Keratinocyte (primary cell): ENCODE data around the gene SNRNP35. TPM values are rescaled to one million over a fixed set of nuclear protein-coding genes. Genes with fewer than 3 reads are reported as not detected.

Source experiments
- DNase-seq: peaks from one replicate; pipeline ENCODE4 v3.0.0-alpha.2; 2011; ENCODE audit warnings: low read depth, missing footprints, low spot score
- FAIRE-seq: peaks from 2 replicates; lab custom pipeline; 2011; peaks lifted over from hg19 to GRCh38; lab: Jason Lieb, UNC
- H2AFZ ChIP-seq: 2 replicates; pipeline ENCODE4 v1.6.0; 2012; ENCODE audit warnings: low read length, control low read depth, inconsistent platforms; ENCODE audit not compliant: control insufficient read depth
- H3K27ac ChIP-seq: 2 replicates; pipeline ENCODE4 v1.5.1; 2011; ENCODE audit warnings: low read length; ENCODE audit not compliant: control insufficient read depth, insufficient read depth
- H3K27me3 ChIP-seq: 3 replicates; pipeline ENCODE4 v1.6.0; 2011; ENCODE audit warnings: low read length; ENCODE audit not compliant: control insufficient read depth, insufficient read depth; ENCODE audit errors: extremely low read depth
- H3K36me3 ChIP-seq, 2 experiments: 2 replicates in 1 of 2; 3 replicates in 1 of 2; pipeline ENCODE4 v1.5.1; 2011; ENCODE audit warnings: low read length in 2 of 2, mild to moderate bottlenecking in 1 of 2; ENCODE audit not compliant: control insufficient read depth in 2 of 2, insufficient read depth in 2 of 2; ENCODE audit errors: extremely low read depth in 1 of 2
- H3K4me1 ChIP-seq: 3 replicates; pipeline ENCODE4 v1.5.1; 2011; ENCODE audit warnings: low read length; ENCODE audit not compliant: control insufficient read depth, insufficient read depth; ENCODE audit errors: extremely low read depth
- H3K4me2 ChIP-seq: 3 replicates; pipeline ENCODE4 v1.6.0; 2011; ENCODE audit warnings: low read depth, low read length; ENCODE audit not compliant: control insufficient read depth, insufficient read depth; ENCODE audit errors: extremely low read depth
- H3K4me3 ChIP-seq, 3 experiments: fragments of 200-600 bp in 1 of 3; sonication (generic) in 1 of 3; 2 replicates in 2 of 3; 3 replicates in 1 of 3; pipeline ENCODE4 v1.5.1; 2011 to 2016; ENCODE audit warnings: low read length in 3 of 3, mild to moderate bottlenecking in 3 of 3, control low read depth in 2 of 3, inconsistent platforms in 1 of 3, low read depth in 1 of 3, mixed read lengths in 1 of 3, mixed run types in 1 of 3, moderate library complexity in 1 of 3; ENCODE audit not compliant: control insufficient read depth in 2 of 3, insufficient read depth in 2 of 3; ENCODE audit errors: extremely low read depth in 1 of 3
- H3K79me2 ChIP-seq: 2 replicates; pipeline ENCODE4 v1.6.0; 2012; ENCODE audit warnings: low read length; ENCODE audit not compliant: control insufficient read depth, insufficient read depth
- H3K9ac ChIP-seq: 3 replicates; pipeline ENCODE4 v1.6.0; 2011; ENCODE audit warnings: low read length; ENCODE audit not compliant: control insufficient read depth, insufficient read depth; ENCODE audit errors: extremely low read depth
- H3K9me1 ChIP-seq: 3 replicates; pipeline ENCODE4 v1.6.0; 2011; ENCODE audit warnings: low read length; ENCODE audit not compliant: control insufficient read depth, insufficient read depth; ENCODE audit errors: extremely low read depth
- H3K9me3 ChIP-seq: 2 replicates; pipeline ENCODE4 v1.5.1; 2012; ENCODE audit warnings: low read depth, low read length; ENCODE audit not compliant: control insufficient read depth
- H4K20me1 ChIP-seq: 3 replicates; pipeline ENCODE4 v1.6.0; 2011; ENCODE audit warnings: low read length; ENCODE audit not compliant: control insufficient read depth, insufficient read depth; ENCODE audit errors: extremely low read depth
- EZH2 ChIP-seq: IDR thresholded peaks from one replicate; pipeline ENCODE4 v1.6.1; 2012; ENCODE audit warnings: inconsistent platforms, mild to moderate bottlenecking, low read length, moderate library complexity
- dilution Hi-C: fragments of 300-500 bp; cut with MboI; formaldehyde crosslinking; loops from one replicate; pipeline ENCODE4 v1.7.0; 2020; ENCODE audit warnings: low sequenced_read_pairs; ENCODE audit not compliant: extremely low pct_ligation_motif_present
- polyA plus RNA-seq, 5 experiments: library from polyadenylated mRNA; depleted of rRNA in 3 of 5; stranded (reverse) in 3 of 5; stranded (forward) in 1 of 5; unstranded in 1 of 5; fragments of >200 nt; gene quantifications; 1 replicate in 1 of 5; 2 replicates in 3 of 5; 3 replicates in 1 of 5; pipeline versions ENCODE4 v1.2.1 to v1.2.3, GENCODE V29; 2011 to 2012; ENCODE audit warnings: missing spikeins in 2 of 5, low read depth in 1 of 5, low replicate concordance in 1 of 5
- TF ChIP-seq, protein P1 (sequence below), 3 experiments: IDR thresholded peaks in 1 of 3; conservative IDR thresholded peaks in 1 of 3; optimal IDR thresholded peaks in 1 of 3; 2 replicates in 2 of 3; 3 replicates in 1 of 3; pipeline versions ENCODE3 to v1.5.1; 2011; ENCODE audit warnings: low read length in 3 of 3, mild to moderate bottlenecking in 3 of 3, moderate library complexity in 2 of 3, control low read depth in 1 of 3, inconsistent platforms in 1 of 3; ENCODE audit not compliant: insufficient read depth in 2 of 3; ENCODE audit errors: extremely low read depth in 1 of 3

The SNRNP35 gene
- polyA plus RNA-seq, 1 donor (not counting 4 experiments of a cell fraction or from before 2014, with no cell fraction given) = 15.2 TPM

DNA sequence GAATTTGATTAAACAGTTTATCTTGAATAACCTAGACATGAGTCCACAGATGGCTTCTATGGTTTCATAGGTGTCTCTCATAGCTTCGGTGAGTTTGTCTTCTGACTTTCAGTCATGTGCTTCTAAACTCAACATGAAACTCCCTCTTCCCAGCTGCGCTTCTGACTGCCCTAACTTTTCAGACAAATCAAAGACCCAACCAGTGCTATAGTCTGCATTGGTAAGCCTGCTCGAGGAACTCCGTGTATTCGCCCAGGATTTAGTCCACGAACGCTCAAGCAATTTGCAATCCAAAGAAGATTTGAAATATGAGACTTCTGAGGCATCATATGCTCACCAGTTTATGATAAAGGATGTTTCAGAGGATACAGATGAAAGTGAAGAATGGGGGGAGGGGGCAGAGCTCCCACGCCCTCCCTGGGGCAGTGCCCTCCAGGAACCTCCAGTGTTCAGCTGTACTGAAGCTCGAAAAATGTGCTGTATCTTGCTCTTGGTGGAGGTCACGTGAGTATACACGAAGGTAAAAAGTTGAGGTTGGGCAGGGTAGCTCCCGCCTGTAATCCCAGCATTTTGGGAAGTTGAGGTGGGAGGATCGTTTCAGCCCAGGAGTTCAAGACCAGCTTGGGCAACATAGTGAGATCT is 16.3 kb upstream of the SNRNP35 start:
- Histone ChIP-seq H3K4me3 (no peak overlapping the region), H3K27me3 (no peaks in the 10 kb centered on the region), H3K4me2 (no peak overlapping the region), H3K27ac (no peak overlapping the region), H2AFZ (no peak overlapping the region), H3K9me3 (no peaks in the 10 kb centered on the region), H4K20me1 (no peaks in the 10 kb centered on the region), H3K36me3 (no peaks in the 10 kb centered on the region), H3K9ac (no peak overlapping the region), H3K4me1 (peaks cover 4% of the 10 kb centered on the region), H3K9me1 (no peaks in the 10 kb centered on the region), H3K79me2 (no peaks in the 10 kb centered on the region)
- TF ChIP-seq EZH2 = no peak
- TF ChIP-seq, protein P1, sequence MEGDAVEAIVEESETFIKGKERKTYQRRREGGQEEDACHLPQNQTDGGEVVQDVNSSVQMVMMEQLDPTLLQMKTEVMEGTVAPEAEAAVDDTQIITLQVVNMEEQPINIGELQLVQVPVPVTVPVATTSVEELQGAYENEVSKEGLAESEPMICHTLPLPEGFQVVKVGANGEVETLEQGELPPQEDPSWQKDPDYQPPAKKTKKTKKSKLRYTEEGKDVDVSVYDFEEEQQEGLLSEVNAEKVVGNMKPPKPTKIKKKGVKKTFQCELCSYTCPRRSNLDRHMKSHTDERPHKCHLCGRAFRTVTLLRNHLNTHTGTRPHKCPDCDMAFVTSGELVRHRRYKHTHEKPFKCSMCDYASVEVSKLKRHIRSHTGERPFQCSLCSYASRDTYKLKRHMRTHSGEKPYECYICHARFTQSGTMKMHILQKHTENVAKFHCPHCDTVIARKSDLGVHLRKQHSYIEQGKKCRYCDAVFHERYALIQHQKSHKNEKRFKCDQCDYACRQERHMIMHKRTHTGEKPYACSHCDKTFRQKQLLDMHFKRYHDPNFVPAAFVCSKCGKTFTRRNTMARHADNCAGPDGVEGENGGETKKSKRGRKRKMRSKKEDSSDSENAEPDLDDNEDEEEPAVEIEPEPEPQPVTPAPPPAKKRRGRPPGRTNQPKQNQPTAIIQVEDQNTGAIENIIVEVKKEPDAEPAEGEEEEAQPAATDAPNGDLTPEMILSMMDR (optimal IDR thresholded peaks at IDR 0.05 in 1 of 3, IDR thresholded peaks at IDR 0.05 in 1 of 3, conservative IDR thresholded peaks at IDR 0.05 in 1 of 3; ENCODE audit: extremely low read depth in 1 of 3, insufficient read depth in 2 of 3, low read length in 3 of 3) = no peak
- FAIRE-seq (no peak), DNase-seq (no peak)
- dilution Hi-C loops = no loop called here

DNA sequence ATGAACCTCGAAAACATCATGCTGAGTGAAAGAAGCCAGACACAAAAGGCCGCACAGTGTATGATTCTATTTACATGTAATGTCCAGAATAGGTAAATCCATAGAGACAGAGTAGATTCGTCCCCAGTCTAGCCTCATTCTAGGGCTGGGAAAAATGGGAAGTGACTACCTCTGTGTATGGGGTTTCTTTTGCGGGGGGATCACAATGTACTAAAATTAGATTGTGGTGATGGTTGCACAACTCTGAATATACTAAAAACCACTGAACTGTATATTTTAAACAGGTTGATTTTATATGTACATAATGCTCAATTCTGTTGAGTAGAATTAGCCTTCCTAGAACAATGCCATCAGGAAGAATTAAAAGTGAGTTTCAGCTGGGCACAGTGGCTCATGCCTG is 15.2 kb upstream of the SNRNP35 start:
- no peaks in the 10 kb centered on the region for H3K9me1 ChIP-seq
- H3K4me2 ChIP-seq = no peak overlapping the region
- H4K20me1 ChIP-seq = no peaks in the 10 kb centered on the region
- FAIRE-seq (no peak), DNase-seq (no peak)
- no peak for TF ChIP-seq EZH2
- TF ChIP-seq, protein P1 (optimal IDR thresholded peaks at IDR 0.05 in 1 of 3, IDR thresholded peaks at IDR 0.05 in 1 of 3, conservative IDR thresholded peaks at IDR 0.05 in 1 of 3; ENCODE audit: extremely low read depth in 1 of 3, insufficient read depth in 2 of 3, low read length in 3 of 3) = no peak
- H3K9ac ChIP-seq = no peak overlapping the region
- H3K9me3 ChIP-seq = no peaks in the 10 kb centered on the region
- H2AFZ ChIP-seq = no peak overlapping the region
- H3K4me3 ChIP-seq = no peak overlapping the region
- no peaks in the 10 kb centered on the region for H3K36me3 ChIP-seq
- no peak overlapping the region for H3K27ac ChIP-seq
- dilution Hi-C loops = no loop called here
- no peaks in the 10 kb centered on the region for H3K4me1 ChIP-seq
- no peaks in the 10 kb centered on the region for H3K79me2 ChIP-seq
- H3K27me3 ChIP-seq = no peaks in the 10 kb centered on the region
